NCI-H2081 (cell line): ENCODE data around the gene GNAS.
A peak's percentile ranks its signal among the peaks of the same experiment; 100 is the strongest.

Experiments used
- DNase-seq, 2 experiments: peaks; one replicate each; lab custom pipeline; 2025; lab: John Stamatoyannopoulos, UW

Gene GNAS

GRCh38 chr20:58880994-58881752 lies 28.7 kb downstream of the GNAS start:
- no peak for DNase-seq

GRCh38 chr20:58882704-58883089 lies 30.2 kb downstream of the GNAS start:
- no peak for DNase-seq

- no peak for DNase-seq
Observed at GRCh38 chr20:58883241-58883691, 30.8 kb downstream of the GNAS start.

GRCh38 chr20:58884966-58885365 lies 32.5 kb downstream of the GNAS start:
- DNase-seq = no peak

GRCh38 chr20:58886546-58886945 lies 34.0 kb downstream of the GNAS start:
- DNase-seq = peak in 1 of 2 experiments; percentile 16

- DNase-seq = no peak
Observed at GRCh38 chr20:58888103-58888502, 35.6 kb downstream of the GNAS start.

- DNase-seq = peak; percentile 59 to 64
Observed at GRCh38 chr20:58888521-58889333, 36.2 kb downstream of the GNAS start.

GRCh38 chr20:58889334-58889760 lies 36.8 kb downstream of the GNAS start:
- DNase-seq = no peak

- no peak for DNase-seq
Observed at GRCh38 chr20:58889798-58890517, 37.4 kb downstream of the GNAS start.

- DNase-seq = peak; percentile 69 to 71
Observed at GRCh38 chr20:58890518-58891085, 38.1 kb downstream of the GNAS start.

- DNase-seq = peak; percentile 65 to 71
Observed at GRCh38 chr20:58891086-58891717, 38.7 kb downstream of the GNAS start.

GRCh38 chr20:58891718-58892140 lies 39.2 kb downstream of the GNAS start:
- peak; percentile 52 to 63 for DNase-seq

- DNase-seq = peak; percentile 76 to 84
Observed at GRCh38 chr20:58892141-58892931, 39.8 kb downstream of the GNAS start.

- peak in 1 of 2 experiments; percentile 34 for DNase-seq
Observed at GRCh38 chr20:58892932-58893224, 40.4 kb downstream of the GNAS start.

- no peak for DNase-seq
Observed at GRCh38 chr20:58893355-58894120, 41.0 kb downstream of the GNAS start.

- DNase-seq = no peak
Observed at GRCh38 chr20:58894652-58895447, 42.3 kb downstream of the GNAS start.

- DNase-seq = no peak
Observed at GRCh38 chr20:58895448-58896180, 43.1 kb downstream of the GNAS start.

GRCh38 chr20:58896820-58897219 lies 44.3 kb downstream of the GNAS start:
- DNase-seq = no peak

- no peak for DNase-seq
Observed at GRCh38 chr20:58897488-58897887, 45.0 kb downstream of the GNAS start.
